OCI-LY1 (cell line): ENCODE measurements around the gene KCNIP4.

Experiments used
- H2AFZ ChIP-seq: fragments of 200-600 bp; sonication (generic), shearing (Covaris generic); 2 replicates; pipeline ENCODE4 v1.6.0; 2014; ENCODE audit warnings: antibody characterized with exemption, mild to moderate bottlenecking, low read length
- H3F3A ChIP-seq: fragments of 200-600 bp; sonication (generic), shearing (Covaris generic); 2 replicates; pipeline ENCODE4 v1.6.0; 2014; ENCODE audit warnings: mild to moderate bottlenecking, antibody characterized with exemption, low read length, moderate library complexity; ENCODE audit not compliant: insufficient read depth
- H3K27ac ChIP-seq: fragments of 200-600 bp; sonication (generic); 2 replicates; pipeline ENCODE4 v1.5.1; 2014; ENCODE audit warnings: low read length, mixed run types, mild to moderate bottlenecking, low read depth; ENCODE audit not compliant: poor library complexity, severe bottlenecking
- H3K27me3 ChIP-seq: fragments of 200-600 bp; sonication (generic); 2 replicates; pipeline ENCODE4 v1.6.0; 2014; ENCODE audit warnings: antibody characterized with exemption, mild to moderate bottlenecking, low read length, moderate library complexity; ENCODE audit not compliant: insufficient read depth
- H3K36me3 ChIP-seq: fragments of 200-600 bp; sonication (generic); 2 replicates; pipeline ENCODE4 v1.6.1; 2014; ENCODE audit warnings: mild to moderate bottlenecking, antibody characterized with exemption, low read length, moderate library complexity, mixed read lengths; ENCODE audit not compliant: insufficient read depth
- H3K4me1 ChIP-seq: fragments of 200-600 bp; sonication (generic); 2 replicates; pipeline ENCODE4 v1.5.1; 2014; ENCODE audit warnings: mild to moderate bottlenecking, low read length, moderate library complexity; ENCODE audit not compliant: insufficient read depth, severe bottlenecking
- H3K4me2 ChIP-seq: fragments of 200-600 bp; sonication (generic), shearing (Covaris generic); 2 replicates; pipeline ENCODE4 v1.6.1; 2014; ENCODE audit warnings: low read length
- H3K4me3 ChIP-seq: fragments of 200-600 bp; sonication (generic); 2 replicates; pipeline ENCODE4 v1.5.1; 2014; ENCODE audit warnings: low read length, low read depth, mild to moderate bottlenecking, mixed read lengths; ENCODE audit not compliant: poor library complexity, severe bottlenecking
- H3K79me2 ChIP-seq: fragments of 200-600 bp; shearing (Covaris generic); 2 replicates; pipeline ENCODE4 v1.6.1; 2016; ENCODE audit warnings: mixed run types, low read length, mixed read lengths; ENCODE audit not compliant: insufficient read depth
- H3K9ac ChIP-seq: fragments of 200-600 bp; sonication (generic), shearing (Covaris generic); 2 replicates; pipeline ENCODE4 v1.6.1; 2014; ENCODE audit warnings: mild to moderate bottlenecking, low read length, mixed read lengths
- H3K9me2 ChIP-seq: fragments of 200-600 bp; sonication (generic), shearing (Covaris generic); 2 replicates; pipeline ENCODE4 v1.6.1; 2014; ENCODE audit warnings: low read depth, mild to moderate bottlenecking, low read length, mixed read lengths
- H3K9me3 ChIP-seq: fragments of 200-600 bp; shearing (Covaris generic); 2 replicates; pipeline ENCODE4 v1.6.1; 2014; ENCODE audit warnings: low read length, mixed read lengths
- H4K20me1 ChIP-seq: fragments of 200-600 bp; sonication (generic), shearing (Covaris generic); 2 replicates; pipeline ENCODE4 v1.6.0; 2016; ENCODE audit warnings: mild to moderate bottlenecking, low read length; ENCODE audit not compliant: insufficient read depth
- EZH2 ChIP-seq: fragments of 200-600 bp; sonication (generic), shearing (Covaris generic); IDR thresholded peaks from 2 replicates; pipeline ENCODE4 v1.8.0; 2017; ENCODE audit warnings: borderline replicate concordance, mixed run types, mild to moderate bottlenecking, antibody characterized with exemption, low read length, moderate library complexity, mixed read lengths
- TF ChIP-seq, protein P1 (sequence below): fragments of 200-600 bp; sonication (generic), shearing (Covaris generic); IDR thresholded peaks from 2 replicates; pipeline ENCODE4 v1.5.1; 2017; ENCODE audit warnings: mild to moderate bottlenecking, antibody characterized with exemption, low read length, moderate library complexity, mixed read lengths

KCNIP4 gene

DNA sequence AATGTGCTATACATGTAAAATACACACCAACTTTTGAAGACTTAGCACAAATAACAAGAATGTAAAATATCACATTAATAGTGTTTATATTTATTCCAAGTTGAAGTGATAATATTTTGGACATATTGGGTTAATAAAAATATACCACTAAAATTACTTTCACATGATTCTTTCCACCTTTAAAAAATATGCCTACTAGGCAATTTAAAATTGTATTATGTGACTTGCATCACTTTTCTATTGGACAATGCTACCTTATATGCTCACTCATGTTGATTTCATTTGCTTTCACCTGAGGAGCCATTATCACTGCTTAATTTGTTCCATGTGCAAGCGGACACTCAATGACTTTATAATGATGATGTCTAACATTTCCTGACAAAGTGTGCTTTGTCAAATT, 1251.8 kb downstream of the KCNIP4 start:
- Histone ChIP-seq H3K4me3 (no peak overlapping the region), H3K4me2 (no peak overlapping the region), H3K9me3 (no peaks in the 10 kb centered on the region), H3F3A (no peaks in the 10 kb centered on the region), H3K36me3 (no peaks in the 10 kb centered on the region), H4K20me1 (no peaks in the 10 kb centered on the region), H3K4me1 (peaks cover 16% of the 10 kb centered on the region), H3K27me3 (no peaks in the 10 kb centered on the region), H2AFZ (no peak overlapping the region), H3K9me2 (no peaks in the 10 kb centered on the region), H3K9ac (no peak overlapping the region), H3K79me2 (no peaks in the 10 kb centered on the region), H3K27ac (no peak overlapping the region)
- TF ChIP-seq EZH2, result no peak
- TF ChIP-seq, protein P1, sequence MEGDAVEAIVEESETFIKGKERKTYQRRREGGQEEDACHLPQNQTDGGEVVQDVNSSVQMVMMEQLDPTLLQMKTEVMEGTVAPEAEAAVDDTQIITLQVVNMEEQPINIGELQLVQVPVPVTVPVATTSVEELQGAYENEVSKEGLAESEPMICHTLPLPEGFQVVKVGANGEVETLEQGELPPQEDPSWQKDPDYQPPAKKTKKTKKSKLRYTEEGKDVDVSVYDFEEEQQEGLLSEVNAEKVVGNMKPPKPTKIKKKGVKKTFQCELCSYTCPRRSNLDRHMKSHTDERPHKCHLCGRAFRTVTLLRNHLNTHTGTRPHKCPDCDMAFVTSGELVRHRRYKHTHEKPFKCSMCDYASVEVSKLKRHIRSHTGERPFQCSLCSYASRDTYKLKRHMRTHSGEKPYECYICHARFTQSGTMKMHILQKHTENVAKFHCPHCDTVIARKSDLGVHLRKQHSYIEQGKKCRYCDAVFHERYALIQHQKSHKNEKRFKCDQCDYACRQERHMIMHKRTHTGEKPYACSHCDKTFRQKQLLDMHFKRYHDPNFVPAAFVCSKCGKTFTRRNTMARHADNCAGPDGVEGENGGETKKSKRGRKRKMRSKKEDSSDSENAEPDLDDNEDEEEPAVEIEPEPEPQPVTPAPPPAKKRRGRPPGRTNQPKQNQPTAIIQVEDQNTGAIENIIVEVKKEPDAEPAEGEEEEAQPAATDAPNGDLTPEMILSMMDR, result no peak

DNA sequence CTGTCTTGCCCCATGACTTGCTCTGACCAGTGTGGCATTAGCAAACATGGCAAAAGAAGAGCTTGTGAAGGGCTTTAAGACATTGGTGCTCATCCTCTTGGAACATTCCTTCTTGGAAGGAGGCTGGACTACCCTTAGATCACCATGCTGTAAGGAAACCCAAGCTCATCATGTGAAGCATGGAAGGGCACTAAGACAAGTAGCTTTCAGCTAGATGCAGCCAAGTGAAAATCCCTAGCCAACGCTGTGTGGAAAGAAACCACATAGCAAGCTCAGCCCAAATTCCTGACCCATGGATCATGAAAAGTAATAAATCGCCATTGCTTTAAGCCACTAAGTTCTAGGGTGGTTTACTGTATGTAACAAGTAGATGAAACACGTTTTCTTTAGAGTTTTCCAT, 1260.7 kb downstream of the KCNIP4 start:
- no peaks in the 10 kb centered on the region for H3K9me3 ChIP-seq
- H3K4me1 ChIP-seq, result no peaks in the 10 kb centered on the region
- H3F3A ChIP-seq, result no peaks in the 10 kb centered on the region
- H3K4me2 ChIP-seq, result no peak overlapping the region
- no peak for TF ChIP-seq EZH2
- no peak overlapping the region for H3K27ac ChIP-seq
- H3K27me3 ChIP-seq, result no peaks in the 10 kb centered on the region
- no peak overlapping the region for H3K4me3 ChIP-seq
- H2AFZ ChIP-seq, result no peak overlapping the region
- no peaks in the 10 kb centered on the region for H4K20me1 ChIP-seq
- no peaks in the 10 kb centered on the region for H3K79me2 ChIP-seq
- H3K36me3 ChIP-seq, result no peaks in the 10 kb centered on the region
- no peak overlapping the region for H3K9ac ChIP-seq
- no peaks in the 10 kb centered on the region for H3K9me2 ChIP-seq

DNA sequence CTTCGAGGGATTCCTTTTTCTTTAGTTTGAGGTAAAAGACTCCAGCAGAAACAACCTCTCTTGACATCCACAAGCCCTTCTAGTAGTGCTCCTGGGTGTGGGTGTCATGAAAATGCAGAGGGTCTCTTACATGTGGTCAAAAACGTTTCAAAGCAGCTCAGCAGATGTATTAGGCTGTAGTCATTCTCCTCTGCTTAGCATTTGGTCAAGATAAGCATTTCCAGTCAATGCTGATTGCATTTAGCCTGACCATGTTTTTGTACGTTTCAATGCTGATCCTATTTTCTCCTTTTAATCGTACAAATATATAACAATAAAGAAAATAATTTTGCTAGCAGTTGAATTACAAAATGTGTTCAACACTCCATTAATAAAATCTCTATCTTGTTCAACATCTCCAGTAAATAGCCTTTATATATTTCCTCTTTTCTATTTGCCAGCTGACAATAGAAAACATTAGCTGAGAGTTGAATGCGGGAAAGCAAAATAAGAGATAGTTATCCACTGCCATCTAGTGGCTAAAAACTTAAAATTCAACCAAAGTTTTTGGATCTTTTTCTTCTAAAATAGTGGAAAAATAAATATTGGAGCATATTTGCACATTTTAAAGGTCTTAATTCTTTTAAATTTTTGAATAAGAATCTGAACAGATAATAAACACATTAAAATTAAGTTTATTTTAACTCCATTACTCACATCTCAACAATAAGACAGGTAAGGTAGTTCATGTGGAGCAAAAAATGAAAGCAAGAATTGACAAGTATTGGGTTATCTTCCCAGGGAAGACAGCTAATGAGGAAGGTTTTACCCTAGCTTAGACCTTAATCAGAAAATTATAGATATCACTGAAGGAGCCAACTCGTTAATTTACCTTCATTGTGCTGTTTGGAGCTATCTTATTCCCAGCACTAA, 1263.5 kb downstream of the KCNIP4 start:
- no peaks in the 10 kb centered on the region for H3K9me2 ChIP-seq
- no peaks in the 10 kb centered on the region for H3F3A ChIP-seq
- TF ChIP-seq, protein P1, result peak; percentile 37
- no peak for TF ChIP-seq EZH2
- no peak overlapping the region for H2AFZ ChIP-seq
- H3K9me3 ChIP-seq, result no peaks in the 10 kb centered on the region
- no peak overlapping the region for H3K4me3 ChIP-seq
- no peak overlapping the region for H3K27ac ChIP-seq
- no peak overlapping the region for H3K9ac ChIP-seq
- H3K79me2 ChIP-seq, result no peaks in the 10 kb centered on the region
- H3K4me2 ChIP-seq, result no peak overlapping the region
- no peaks in the 10 kb centered on the region for H3K36me3 ChIP-seq
- no peaks in the 10 kb centered on the region for H3K4me1 ChIP-seq
- H3K27me3 ChIP-seq, result no peaks in the 10 kb centered on the region
- no peaks in the 10 kb centered on the region for H4K20me1 ChIP-seq
